GM12878 (cell line): Measurements from ENCODE around the gene ELAC1. TPM values are rescaled to one million over a fixed set of nuclear protein-coding genes. Genes with fewer than 3 reads are reported as not detected.

Source experiments
- ATAC-seq: fragments of 200-7000 bp; cut with Tn5 transposase; 3 replicates; pipeline ENCODE4 v1.9.1; 2020; ENCODE audit warnings: mild to moderate bottlenecking, moderate library complexity
- BruUV-seq: library from RNA; stranded (reverse); fragments of 400-500 nt; replicated peaks from 2 replicates; lab custom pipeline; 2021; lab: Mats Ljungman, UMichigan
- CTCF ChIA-PET: fragments of 300-600 bp; sonication (Branson Sonifier 250); formaldehyde crosslinking; extraction: SDS; loops from one replicate; lab custom pipeline; 2021; ENCODE audit warnings: inconsistent platforms; lab: Yijun Ruan, JAX
- POLR2A ChIA-PET: fragments of 350-600 bp; formaldehyde crosslinking; extraction: SDS; loops from one replicate; lab custom pipeline; 2021; ENCODE audit warnings: inconsistent platforms; lab: Charles Lee
- RAD21 ChIA-PET: fragments of 300-600 bp; sonication (Branson Sonifier 250); formaldehyde crosslinking; loops from one replicate; lab custom pipeline; 2023; ENCODE audit warnings: antibody characterized with exemption; ENCODE audit not compliant: unreplicated experiment; lab: Charles Lee
- SMC1A ChIA-PET: fragments of 300-600 bp; sonication (Branson Sonifier 250); formaldehyde crosslinking; loops from one replicate; lab custom pipeline; 2023; ENCODE audit not compliant: unreplicated experiment, uncharacterized antibody; lab: Charles Lee
- DNase-seq: peaks from one replicate; pipeline ENCODE4 v3.0.0-alpha.2; 2011; ENCODE audit warnings: low read depth, low spot score
- FAIRE-seq: peaks from 3 replicates; lab custom pipeline; 2011; peaks lifted over from hg19 to GRCh38; lab: Jason Lieb, UNC
- H2AFZ ChIP-seq: 2 replicates; pipeline ENCODE4 v1.6.0; 2011; ENCODE audit warnings: low read depth, low read length, control low read depth; ENCODE audit not compliant: control insufficient read depth
- H3K27ac ChIP-seq: 2 replicates; pipeline ENCODE4 v1.5.1; 2011; ENCODE audit warnings: control low read depth; ENCODE audit not compliant: control insufficient read depth, insufficient read depth
- H3K27me3 ChIP-seq, 2 experiments: replicated peaks in 1 of 2; 2 replicates each; pipeline versions ENCODE4 v1.6.0 to v1.6.1; 2011; ENCODE audit warnings: low read length in 1 of 2; ENCODE audit not compliant: control insufficient read depth in 2 of 2, insufficient read depth in 2 of 2
- H3K36me3 ChIP-seq, 2 experiments: 2 replicates each; pipeline ENCODE4 v1.5.1; 2011; ENCODE audit warnings: low read length in 1 of 2; ENCODE audit not compliant: control insufficient read depth in 2 of 2, insufficient read depth in 2 of 2
- H3K4me1 ChIP-seq: 2 replicates; pipeline ENCODE4 v1.6.1; 2011; ENCODE audit warnings: mild to moderate bottlenecking, low read length, moderate library complexity, mixed read lengths; ENCODE audit not compliant: control insufficient read depth, insufficient read depth
- H3K4me2 ChIP-seq: 2 replicates; pipeline ENCODE4 v1.6.0; 2011; ENCODE audit warnings: control low read depth; ENCODE audit not compliant: control insufficient read depth, insufficient read depth
- H3K4me3 ChIP-seq: fragments of 200-600 bp; sonication (generic); 2 replicates; pipeline ENCODE4 v1.5.1; 2016
- H3K79me2 ChIP-seq: 2 replicates; pipeline ENCODE4 v1.6.0; 2011; ENCODE audit warnings: low read length; ENCODE audit not compliant: control insufficient read depth, insufficient read depth
- H3K9ac ChIP-seq: 2 replicates; pipeline ENCODE4 v1.8.0; 2011; ENCODE audit warnings: low read length, control low read depth, mixed read lengths; ENCODE audit not compliant: control insufficient read depth, insufficient read depth
- H3K9me3 ChIP-seq: replicated peaks from 3 replicates; pipeline ENCODE4 v1.5.1; 2011; ENCODE audit warnings: mild to moderate bottlenecking, low read length; ENCODE audit not compliant: control insufficient read depth, insufficient read depth
- H4K20me1 ChIP-seq: 2 replicates; pipeline ENCODE4 v1.6.0; 2011; ENCODE audit not compliant: control insufficient read depth, insufficient read depth
- BCL11A ChIP-seq: IDR thresholded peaks from 2 replicates; pipeline ENCODE4 v1.6.1; 2011; ENCODE audit warnings: low read depth, low read length
- BMI1 ChIP-seq: fragments of 450-650 bp; IDR thresholded peaks from 2 replicates; pipeline ENCODE4 v1.6.1; 2016; ENCODE audit warnings: mild to moderate bottlenecking, moderate library complexity, borderline replicate concordance
- CBFB ChIP-seq: IDR thresholded peaks from 2 replicates; pipeline ENCODE4 v1.6.1; 2016; ENCODE audit warnings: antibody characterized with exemption, low read depth
- CEBPB ChIP-seq, 2 experiments: fragments of 150-350 bp in 1 of 2; IDR thresholded peaks; 2 replicates each; pipeline ENCODE4 v1.6.1; 2012 to 2014; ENCODE audit warnings: low read depth in 2 of 2, low read length in 2 of 2, borderline replicate concordance in 1 of 2, inconsistent platforms in 1 of 2
- DPF2 ChIP-seq: fragments of 450-650 bp; IDR thresholded peaks from 2 replicates; pipeline ENCODE4 v1.6.1; 2017; ENCODE audit warnings: mild to moderate bottlenecking
- ETV6 ChIP-seq, 2 experiments: fragments of 450-650 bp in 1 of 2; IDR thresholded peaks in 1 of 2; conservative IDR thresholded peaks in 1 of 2; 2 replicates each; pipeline ENCODE4 v1.6.1; 2014; ENCODE audit warnings: antibody characterized with exemption in 1 of 2, borderline replicate concordance in 1 of 2, low read depth in 1 of 2, mild to moderate bottlenecking in 1 of 2, moderate library complexity in 1 of 2
- MEF2A ChIP-seq: IDR thresholded peaks from 2 replicates; pipeline ENCODE4 v1.6.1; 2011; ENCODE audit warnings: low read depth, mild to moderate bottlenecking, low read length, moderate library complexity; ENCODE audit not compliant: insufficient read depth
- MYC ChIP-seq: IDR thresholded peaks from 2 replicates; pipeline ENCODE4 v1.6.1; 2011; ENCODE audit warnings: mild to moderate bottlenecking, low read length, moderate library complexity, inconsistent platforms; ENCODE audit not compliant: insufficient read depth, insufficient replicate concordance, insufficient read length, severe bottlenecking
- PAX8 ChIP-seq: fragments of 450-650 bp; IDR thresholded peaks from 2 replicates; pipeline ENCODE4 v1.6.1; 2017; ENCODE audit warnings: mild to moderate bottlenecking, moderate library complexity
- POU2F2 ChIP-seq: IDR thresholded peaks from 3 replicates; pipeline ENCODE4 v1.6.1; 2011; ENCODE audit warnings: low read depth, mild to moderate bottlenecking, low read length, borderline replicate concordance
- RB1 ChIP-seq: fragments of 450-650 bp; formaldehyde crosslinking; IDR thresholded peaks from 2 replicates; pipeline ENCODE4 v1.6.1; 2017; ENCODE audit warnings: mild to moderate bottlenecking, borderline replicate concordance
- RCOR1 ChIP-seq: conservative IDR thresholded peaks from 2 replicates; pipeline ENCODE4 v1.6.1; 2012; ENCODE audit warnings: low read depth, low read length, improper control_type of control experiment
- RFX5 ChIP-seq: IDR thresholded peaks from 2 replicates; pipeline ENCODE4 v1.6.1; 2011; ENCODE audit warnings: low read depth, low read length, improper control_type of control experiment
- SRF ChIP-seq, 2 experiments: IDR thresholded peaks; 2 replicates each; pipeline ENCODE4 v1.6.1; 2011; ENCODE audit warnings: low read depth in 2 of 2, low read length in 2 of 2, mild to moderate bottlenecking in 1 of 2, moderate library complexity in 1 of 2
- WRNIP1 ChIP-seq: IDR thresholded peaks from 2 replicates; pipeline ENCODE4 v1.6.1; 2011; ENCODE audit warnings: low read depth, low read length, improper control_type of control experiment, borderline replicate concordance
- YY1 ChIP-seq: IDR thresholded peaks from 2 replicates; pipeline ENCODE4 v1.6.1; 2011; ENCODE audit warnings: low read depth, mild to moderate bottlenecking, low read length
- ZNF217 ChIP-seq: fragments of 450-650 bp; IDR thresholded peaks from 2 replicates; pipeline ENCODE4 v1.6.1; 2017; ENCODE audit warnings: antibody characterized with exemption, mild to moderate bottlenecking
- ZNF687 ChIP-seq: fragments of 450-650 bp; IDR thresholded peaks from 2 replicates; pipeline ENCODE4 v1.6.1; 2017; ENCODE audit warnings: mild to moderate bottlenecking, moderate library complexity
- WGBS: methylation state at CpG from one replicate; pipeline ENCODE4 v1.1.6; 2016; ENCODE audit warnings: low lambda C conversion rate; ENCODE audit not compliant: insufficient replicate concordance, insufficient coverage; ENCODE audit errors: missing lambda C conversion rate; 5-methylcytosine and 5-hydroxymethylcytosine counted together
- in situ Hi-C: fragments of 300-500 bp; cut with MboI; formaldehyde crosslinking; loops from 9 replicates; pipeline ENCODE4 v1.14.3; 2018; ENCODE audit warnings: mixed read lengths
- intact Hi-C: fragments of 100-400 bp; cut with micrococcal nuclease; formaldehyde crosslinking; loops from one replicate; pipeline ENCODE4 v1.14.2; 2022; ENCODE audit not compliant: unreplicated experiment
- polyA plus RNA-seq, 11 experiments: library from polyadenylated mRNA; depleted of rRNA in 4 of 11; unstranded in 6 of 11; stranded (reverse) in 5 of 11; fragments of >200 nt; fragmentation: Nextera tagmentation in 4 of 11; fragmentation: Illumina TruSeq in 1 of 11; extraction: Ambion mirVana in 4 of 11; extraction: Trizol in 1 of 11; gene quantifications; 1 replicate in 1 of 11; 2 replicates in 10 of 11; pipeline versions ENCODE4 v1.2.1 to v1.2.3, GENCODE V29; 2011 to 2016; ENCODE audit warnings: inconsistent platforms in 2 of 11, missing spikeins in 2 of 11, low read depth in 1 of 11
- total RNA-seq, 4 experiments: library from RNA; depleted of rRNA in 3 of 4; stranded (reverse); fragments of >200 nt in 3 of 4; fragmentation: Illumina TruSeq in 1 of 4; extraction: Trizol in 1 of 4; gene quantifications; 2 replicates each; pipeline versions ENCODE4 v1.2.1 to v1.2.3, GENCODE V29; 2013 to 2021

Gene ELAC1
- total and polyA plus RNA-seq, 10 of the 15 experiments (the other 5 are each of a cell fraction or from before 2014, with no cell fraction given) = 4.9 to 23.0 (median 9.8) TPM

GRCh38 chr18:51030537-51031258 lies 62.9 kb downstream of the ELAC1 start (continued):
- TF ChIP-seq DPF2 (0 out of 2 replicates have a peak, but pooled peaks have one; percentile 19), ZNF217 (no peak; the same call in 1 of the 2 replicates), WRNIP1 (no peak), MEF2A (no peak), RCOR1 (no peak), YY1 (peak; percentile 2), RB1 (peak; percentile 4; the same call in 1 of the 2 replicates), BCL11A (no peak), POU2F2 (no peak), ETV6 (conservative IDR thresholded peaks at IDR 0.05 in 1 of 2, IDR thresholded peaks at IDR 0.05 in 1 of 2; ENCODE audit: borderline replicate concordance in 1 of 2, low read depth in 1 of 2) (0 out of 4 replicates have a peak, but pooled peaks of 1 of the 2 experiments have one; percentile 19)
- TF ChIP-seq, all 136 proteins: peak for 9

- no peaks in the 10 kb centered on the region for H3K27me3 ChIP-seq
- H3K9me3 ChIP-seq = no peaks in the 10 kb centered on the region
- H3K36me3 ChIP-seq = no peaks in the 10 kb centered on the region
- H3K4me1 ChIP-seq = peaks cover 6% of the 10 kb centered on the region
- in situ Hi-C loops (loop anchor here (25.0 kb wide), 1 partner anchor 1545 kb away; the partner anchor contains the start of genes C18orf32 and RPL17), intact Hi-C loops (no loop called here)
- SMC1A ChIA-PET = interaction anchor here (0.6 to 3.5 kb wide), 8 partner anchors 10 to 717 kb away, joined by 3 to 23 read pairs (median 4); no protein-coding TSS in a partner anchor
- no peak for DNase-seq
- peaks cover 74% of the 10 kb centered on the region for H3K79me2 ChIP-seq
- RAD21 ChIA-PET = interaction anchor here (1.1 kb wide), 1 partner anchor 19 kb away, joined by 5 read pairs; no protein-coding TSS in a partner anchor
- no TSS peak for BruUV-seq
- CTCF ChIA-PET = interaction anchor here (0.7 to 1.9 kb wide), 6 partner anchors 10 to 214 kb away, joined by 3 to 13 read pairs (median 4); no protein-coding TSS in a partner anchor
- peak overlapping the region; percentile 22; the same call in 1 of the 2 replicates for H3K9ac ChIP-seq
- WGBS = 92% methylated on average over 5 of the region's 5 CpGs
- no peak for FAIRE-seq
- peak overlapping the region; percentile 70; the same call in 1 of the 2 replicates for H3K4me2 ChIP-seq
- no peak overlapping the region for H3K27ac ChIP-seq
- peaks cover 4% of the 10 kb centered on the region; the same call in 1 of the 2 replicates for H4K20me1 ChIP-seq
- ATAC-seq = no peak
- POLR2A ChIA-PET = interaction anchor here (0.7 to 1.5 kb wide), 3 partner anchors 65 to 200 kb away, joined by 4 read pairs; partner anchors contain the start of genes ELAC1 and ME2
- H2AFZ ChIP-seq = no peak overlapping the region
- peak overlapping the region; percentile 88 for H3K4me3 ChIP-seq
- TF ChIP-seq PAX8 = no peak
- no peak for TF ChIP-seq MYC
- TF ChIP-seq CBFB = no peak
- TF ChIP-seq SRF (IDR thresholded peaks at IDR 0.05; ENCODE audit: low read depth in 2 of 2, low read length in 2 of 2) = no peak
- TF ChIP-seq CEBPB (IDR thresholded peaks at IDR 0.05; ENCODE audit: borderline replicate concordance in 1 of 2, low read depth in 2 of 2, low read length in 2 of 2) = no peak
- TF ChIP-seq RB1 = no peak
- no peak for TF ChIP-seq BMI1
- no peak for TF ChIP-seq ZNF217
- no peak for TF ChIP-seq RFX5
- no peak for TF ChIP-seq ZNF687
These were observed 64.4 kb downstream of the ELAC1 start for GRCh38 chr18:51032193-51032592.
